Measurements from ENCODE around the gene GNA15.
A peak's percentile ranks its signal among the peaks of the same experiment; 100 is the strongest.

The GNA15 gene

DNA sequence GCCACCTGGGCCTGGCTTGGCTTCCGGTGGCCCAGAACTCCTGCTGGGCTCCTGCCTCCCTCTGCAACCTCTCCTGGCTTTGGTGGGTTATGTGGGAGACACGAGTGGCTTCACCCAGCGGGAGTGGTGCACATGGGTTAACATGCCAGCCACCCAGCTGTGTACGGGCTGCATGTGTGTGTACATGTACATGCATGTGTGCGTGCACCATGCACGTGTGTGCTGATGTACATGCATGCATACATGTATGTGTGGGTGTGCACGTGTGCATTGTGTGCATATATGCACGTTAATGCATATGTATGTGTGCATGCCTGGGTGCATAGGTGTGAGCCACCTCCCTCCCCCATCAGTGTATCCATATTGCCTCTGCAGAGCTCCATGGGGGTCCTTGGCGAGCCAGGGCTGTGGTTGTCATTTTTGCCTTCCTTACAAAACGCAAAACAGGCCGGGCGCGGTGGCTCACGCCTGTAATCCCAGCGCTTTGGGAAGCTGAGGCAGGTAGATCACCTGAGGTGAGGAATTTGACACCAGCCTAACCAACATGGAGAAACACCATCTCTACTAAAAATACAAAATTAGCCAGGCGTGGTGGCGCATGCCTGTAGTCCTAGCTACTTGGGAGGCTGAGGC, 29.2 kb upstream of the GNA15 start:
- no peak for DNase-seq (ENCODE audit: insufficient read length, low spot score)
- FAIRE-seq = no peak

GRCh38 chr19:3107658-3108057, 28.2 kb upstream of the GNA15 start:
- DNase-seq (ENCODE audit: insufficient read length, low spot score) (no peak), FAIRE-seq (no peak)

DNA sequence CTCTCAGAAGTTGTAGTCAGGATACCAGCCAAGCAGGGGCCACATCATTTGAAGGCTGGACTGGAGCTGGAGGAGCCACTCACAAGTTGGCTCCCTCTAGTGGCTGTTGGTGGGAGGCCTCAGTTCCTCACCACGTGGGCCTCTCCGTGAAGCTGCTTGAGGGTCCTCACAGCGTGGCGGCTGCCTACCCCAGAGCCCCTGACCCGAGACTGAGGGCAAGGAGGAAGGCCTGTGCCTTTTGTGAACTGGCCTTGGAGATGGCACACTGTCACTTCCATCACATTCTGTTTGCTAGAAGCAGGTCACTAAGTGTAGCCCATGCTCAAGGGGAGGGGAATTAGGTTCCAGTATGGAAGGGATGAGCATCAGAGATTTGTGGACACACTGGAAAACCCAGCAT, 27.1 kb upstream of the GNA15 start:
- DNase-seq (ENCODE audit: insufficient read length, low spot score) (peak; percentile 88), FAIRE-seq (peak; percentile 93)

- DNase-seq (ENCODE audit: insufficient read length, low spot score) = no peak
- FAIRE-seq = no peak
Measured at GRCh38 chr19:3109491-3109890, 26.3 kb upstream of the GNA15 start.

GRCh38 chr19:3110126-3110825, 25.6 kb upstream of the GNA15 start:
- no peak for FAIRE-seq

GRCh38 chr19:3111586-3112247, 24.1 kb upstream of the GNA15 start:
- DNase-seq (ENCODE audit: insufficient read length, low spot score) (no peak), FAIRE-seq (no peak)

More at GRCh38 chr19:3110126-3110825, 25.6 kb upstream of the GNA15 start:
- no peak for DNase-seq (ENCODE audit: insufficient read length, low spot score)

DNA sequence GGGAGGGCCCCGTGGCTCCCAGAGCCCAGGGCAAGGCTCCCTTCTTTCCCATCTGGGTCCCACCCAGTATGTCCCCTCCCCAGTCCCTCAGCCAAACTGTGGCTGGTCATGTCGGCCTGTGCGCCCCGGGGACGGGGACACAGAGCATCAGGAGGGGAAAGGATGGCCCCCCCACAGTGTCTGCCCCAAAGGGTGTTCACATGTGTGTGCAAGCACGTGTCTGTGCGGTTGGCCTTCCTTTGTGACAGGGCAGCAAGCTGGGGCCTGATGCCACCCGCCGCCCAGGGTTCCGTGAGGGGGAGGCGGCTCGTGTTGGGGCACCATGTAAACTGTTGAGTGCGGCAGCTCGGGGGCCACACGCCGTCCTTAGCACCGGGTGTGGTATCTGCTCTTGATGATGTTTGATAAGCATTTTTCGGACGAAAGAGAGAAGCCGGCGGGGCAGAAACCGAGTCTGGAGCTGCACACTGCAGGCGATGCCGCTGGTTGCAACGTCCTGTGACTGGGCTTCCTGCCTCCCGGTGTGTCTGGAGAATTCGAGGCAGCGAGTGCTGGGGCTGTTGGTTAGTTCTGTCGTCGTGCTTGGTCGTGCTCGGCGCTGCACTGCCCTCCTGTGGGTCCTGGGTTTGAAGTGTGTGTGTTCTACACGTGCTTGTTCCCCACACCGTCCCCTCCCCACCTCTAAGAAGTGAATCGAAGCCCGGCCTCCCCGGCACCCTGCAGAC, 23.3 kb upstream of the GNA15 start:
- no peak for FAIRE-seq
- no peak for DNase-seq (ENCODE audit: insufficient read length, low spot score)

DNA sequence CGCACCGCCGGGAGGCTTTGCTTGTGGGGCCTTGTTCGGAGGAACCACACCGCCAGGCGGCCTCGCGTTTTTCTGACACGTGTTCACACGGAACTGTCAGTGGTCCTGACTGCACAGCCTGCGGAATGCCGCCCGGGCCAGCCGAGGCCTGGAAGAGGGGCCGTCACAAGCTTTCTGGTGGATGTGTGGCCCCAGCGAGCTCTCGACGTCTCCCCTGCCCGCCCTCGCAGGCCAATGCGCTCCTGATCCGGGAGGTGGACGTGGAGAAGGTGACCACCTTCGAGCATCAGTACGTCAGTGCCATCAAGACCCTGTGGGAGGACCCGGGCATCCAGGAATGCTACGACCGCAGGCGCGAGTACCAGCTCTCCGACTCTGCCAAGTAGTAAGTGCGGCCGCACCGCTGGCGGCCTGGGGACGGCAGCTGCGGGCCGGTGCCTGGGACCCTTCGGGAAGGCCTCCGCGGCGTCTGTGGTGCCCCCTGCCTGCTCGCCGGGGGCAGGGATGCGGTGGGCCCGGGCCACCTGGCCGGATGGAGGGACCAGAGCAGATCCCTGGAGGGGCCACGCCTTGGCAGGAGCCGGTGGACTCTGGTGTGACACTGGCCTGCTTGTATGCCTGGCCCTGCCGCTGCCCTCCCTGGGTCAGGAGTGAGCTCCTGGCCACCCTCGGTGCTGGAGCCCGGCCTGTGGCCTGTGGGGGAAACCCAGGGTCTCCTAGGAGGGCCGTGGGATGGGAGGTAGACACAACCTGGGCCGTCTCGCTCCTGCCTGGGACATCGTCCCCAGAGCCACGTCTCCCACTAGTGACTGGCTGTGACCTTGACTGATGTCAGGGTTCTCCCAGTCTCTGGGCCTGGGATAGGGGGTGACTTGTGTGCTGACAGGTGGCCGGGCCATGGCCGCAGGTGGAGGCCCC, 22.5 kb upstream of the GNA15 start:
- no peak for FAIRE-seq
- no peak for DNase-seq (ENCODE audit: insufficient read length, low spot score)

GRCh38 chr19:3114018-3114726, 21.7 kb upstream of the GNA15 start:
- DNase-seq (ENCODE audit: insufficient read length, low spot score) (no peak), FAIRE-seq (no peak)

GRCh38 chr19:3114811-3115210, 21.0 kb upstream of the GNA15 start:
- FAIRE-seq (no peak), DNase-seq (ENCODE audit: insufficient read length, low spot score) (no peak)

GRCh38 chr19:3115411-3115810, 20.4 kb upstream of the GNA15 start:
- FAIRE-seq (no peak), DNase-seq (ENCODE audit: insufficient read length, low spot score) (no peak)

DNA sequence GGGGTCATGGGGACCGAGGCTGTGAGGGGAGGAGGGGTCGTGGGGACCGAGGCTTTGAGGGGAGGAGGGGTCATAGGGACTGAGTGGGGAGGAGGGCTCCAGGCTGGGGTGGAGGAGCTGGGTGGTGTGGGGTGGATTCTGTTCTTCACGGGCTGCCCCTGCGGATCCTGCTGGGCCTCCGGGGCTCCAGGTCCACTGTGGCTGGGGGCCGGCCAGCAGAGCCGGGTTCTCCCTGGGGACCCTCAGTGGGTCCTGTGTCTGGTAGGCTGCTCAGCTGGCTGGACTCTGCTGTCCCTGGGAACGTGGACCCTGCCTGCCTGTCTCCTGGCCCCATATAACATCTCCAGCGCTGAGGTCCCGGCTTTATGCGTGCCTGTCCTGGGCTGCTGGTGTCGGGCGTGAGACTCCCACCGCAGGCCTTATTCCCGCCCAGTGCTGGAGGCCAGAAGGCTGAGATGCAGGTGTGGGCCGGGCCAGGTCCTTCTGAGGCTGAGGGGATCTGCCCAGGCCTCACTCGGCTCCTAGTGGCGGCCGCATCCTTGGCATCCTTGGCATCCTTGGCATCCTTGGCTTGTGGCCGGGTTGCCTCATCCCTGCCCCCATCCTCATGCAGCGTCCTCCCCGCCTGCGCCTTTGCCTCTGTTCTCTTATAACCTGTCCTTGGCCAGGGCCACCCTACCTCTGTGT, 19.8 kb upstream of the GNA15 start:
- no peak for DNase-seq (ENCODE audit: insufficient read length, low spot score)
- no peak for FAIRE-seq

DNA sequence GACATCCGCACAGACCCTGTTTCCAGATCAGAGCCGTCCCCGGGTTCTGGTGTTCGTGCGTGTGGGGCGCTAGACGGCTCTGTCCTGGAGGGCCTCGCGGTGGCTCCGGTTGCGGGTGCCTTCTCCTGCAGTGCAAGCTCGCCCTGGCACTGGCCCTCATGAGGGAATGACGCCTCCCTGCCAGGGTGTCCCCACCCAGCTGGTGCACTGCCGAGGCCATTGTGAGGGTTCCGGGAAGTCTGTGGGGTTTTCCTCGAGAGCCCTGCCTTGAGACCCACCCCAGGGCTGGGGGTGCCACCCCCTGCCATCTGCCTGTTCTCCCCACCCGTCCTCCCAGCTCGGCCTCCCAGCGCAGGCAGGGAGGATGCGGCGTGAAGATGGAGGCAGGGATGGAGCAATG, 19.2 kb upstream of the GNA15 start:
- FAIRE-seq = no peak
- no peak for DNase-seq (ENCODE audit: insufficient read length, low spot score)

- no peak for FAIRE-seq
- no peak for DNase-seq (ENCODE audit: insufficient read length, low spot score)
Measured at GRCh38 chr19:3117716-3118115, 18.1 kb upstream of the GNA15 start.

DNA sequence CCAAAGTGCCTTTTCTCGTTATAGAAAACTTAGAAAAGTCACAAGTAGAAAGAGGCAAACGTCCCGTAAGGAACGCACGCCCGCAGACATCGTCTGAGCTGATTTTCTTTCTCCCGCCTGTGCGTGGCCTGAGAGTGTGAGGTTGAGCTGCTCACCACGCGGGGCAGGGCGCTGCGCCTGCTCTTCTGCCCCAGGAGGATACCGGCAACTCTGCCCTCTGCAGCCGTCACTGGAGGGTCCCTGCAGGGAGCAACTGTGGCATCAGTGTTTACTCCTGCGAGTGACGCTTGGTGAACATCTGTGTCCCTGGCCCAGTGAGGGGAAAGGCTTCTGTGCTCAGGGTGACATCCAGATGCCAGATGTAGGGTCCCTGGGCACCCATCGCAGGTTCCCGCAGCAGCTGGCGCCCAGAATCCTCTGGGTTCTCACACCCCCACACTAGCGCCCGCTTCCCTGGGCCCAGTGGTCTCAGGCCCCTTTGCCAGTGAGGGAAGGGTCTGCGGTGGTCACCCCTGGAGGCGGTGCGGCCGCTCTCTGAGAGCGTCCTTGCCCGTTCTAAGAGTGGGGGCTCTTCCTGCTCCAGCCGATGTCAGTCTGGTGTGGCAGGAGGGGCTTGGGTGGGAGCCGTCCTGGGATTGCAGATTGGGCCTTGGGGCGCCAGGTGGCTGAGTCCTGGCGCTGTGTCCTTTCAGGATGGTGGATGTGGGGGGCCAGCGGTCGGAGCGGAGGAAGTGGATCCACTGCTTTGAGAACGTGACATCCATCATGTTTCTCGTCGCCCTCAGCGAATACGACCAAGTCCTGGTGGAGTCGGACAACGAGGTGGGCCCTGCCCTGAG, 17.4 kb upstream of the GNA15 start:
- DNase-seq (ENCODE audit: insufficient read length, low spot score) = no peak
- no peak for FAIRE-seq

GRCh38 chr19:3119071-3119595, 16.7 kb upstream of the GNA15 start:
- FAIRE-seq (no peak), DNase-seq (ENCODE audit: insufficient read length, low spot score) (no peak)

GRCh38 chr19:3119693-3120380, 16.0 kb upstream of the GNA15 start:
- DNase-seq (ENCODE audit: insufficient read length, low spot score) (no peak), FAIRE-seq (no peak)

Measured in GM19239 (cell line).